GM13977 (cell line): ENCODE measurements around the gene UQCR10.

Experiments
- DNase-seq: peaks from one replicate; pipeline ENCODE4 v3.0.0; 2012; ENCODE audit warnings: low spot score
- CTCF ChIP-seq: IDR thresholded peaks from 2 replicates; pipeline ENCODE4 v1.5.1; 2012; ENCODE audit warnings: mild to moderate bottlenecking, control low read depth; ENCODE audit not compliant: insufficient read depth; ENCODE audit errors: extremely low read depth, missing control alignments
- in situ Hi-C: fragments of 300-500 bp; cut with MboI; formaldehyde crosslinking; loops from one replicate; pipeline ENCODE4 v1.12.0; 2022; ENCODE audit warnings: low sequenced_read_pairs, low pct_unique_long_range_greater_than_20kb, mixed read lengths, inconsistent platforms; ENCODE audit not compliant: unreplicated experiment

Gene UQCR10

DNA sequence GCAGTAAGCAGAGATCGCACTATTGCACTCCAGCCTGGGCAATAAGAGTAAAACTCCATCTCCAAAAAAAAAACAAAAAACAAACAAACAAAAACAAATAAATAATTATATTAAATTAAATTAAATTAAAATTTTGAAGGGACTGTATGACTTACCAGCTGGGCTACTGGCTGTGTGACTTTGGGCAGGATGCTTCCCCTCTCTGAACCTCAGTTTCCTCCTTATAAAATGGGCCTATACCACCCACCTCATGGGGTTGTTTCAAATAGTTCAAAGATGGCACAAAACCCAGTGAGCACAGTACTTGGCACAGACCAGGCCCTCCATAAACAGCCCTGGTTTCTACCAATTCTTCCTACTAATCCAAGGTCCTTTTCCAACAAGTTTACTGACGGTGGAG, 36.0 kb downstream of the UQCR10 start:
- DNase-seq: no peak
- in situ Hi-C loops: no loop called here
- no peak for TF ChIP-seq CTCF

DNA sequence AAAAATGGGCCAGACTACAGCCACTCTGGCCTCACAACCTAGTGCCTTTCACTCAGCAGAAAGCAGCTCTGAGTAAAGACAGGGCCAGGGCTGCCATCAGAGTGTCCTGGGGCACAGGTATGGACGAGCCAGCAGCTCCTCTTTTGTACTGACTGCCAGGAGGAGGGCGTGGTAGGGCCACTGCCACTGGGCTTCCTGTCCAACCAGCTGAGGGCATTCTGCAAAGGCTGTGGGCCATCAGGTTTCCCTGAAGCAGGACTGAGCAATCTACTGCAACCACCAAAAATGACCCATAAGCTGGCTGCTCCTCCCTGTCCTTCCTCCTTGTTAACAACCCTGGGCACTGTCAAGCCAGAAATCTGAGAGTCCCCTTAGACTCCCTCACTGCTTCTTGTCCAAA, 37.8 kb downstream of the UQCR10 start:
- TF ChIP-seq CTCF: no peak
- in situ Hi-C loops: no loop called here
- no peak for DNase-seq

GRCh38 chr22:29806196-29806595, 39.0 kb downstream of the UQCR10 start:
- no peak for TF ChIP-seq CTCF
- no peak for DNase-seq
- in situ Hi-C loops: no loop called here

GRCh38 chr22:29810216-29810615, 43.0 kb downstream of the UQCR10 start:
- DNase-seq: no peak
- in situ Hi-C loops: no loop called here
- TF ChIP-seq CTCF: no peak

GRCh38 chr22:29811377-29811776, 44.2 kb downstream of the UQCR10 start:
- no peak for DNase-seq
- in situ Hi-C loops: no loop called here
- no peak for TF ChIP-seq CTCF

- no peak for TF ChIP-seq CTCF
- in situ Hi-C loops: no loop called here
- no peak for DNase-seq
These were observed 46.0 kb downstream of the UQCR10 start for GRCh38 chr22:29813126-29813525.

DNA sequence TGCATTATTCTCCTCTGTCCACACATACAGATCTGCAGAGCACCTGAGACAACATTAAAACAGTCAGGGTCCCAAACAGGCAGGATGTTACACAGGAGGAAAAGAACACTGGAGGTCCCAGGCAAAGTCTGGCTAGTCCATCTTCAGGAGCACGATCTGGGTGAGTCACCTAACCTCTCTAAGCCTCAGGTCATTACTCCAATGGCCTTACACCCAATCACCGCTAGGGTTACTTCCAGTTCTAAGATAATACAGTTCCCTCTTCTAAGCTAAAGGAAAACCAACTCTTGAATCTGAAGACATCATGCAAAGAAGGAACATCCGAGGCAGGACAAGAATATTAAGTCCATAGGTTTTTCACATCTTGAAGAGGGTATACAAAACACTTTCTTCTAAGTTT, 46.4 kb downstream of the UQCR10 start:
- in situ Hi-C loops: no loop called here
- no peak for DNase-seq
- no peak for TF ChIP-seq CTCF
